GM21447 (cell line): Measurements from ENCODE around the gene DUSP12.
A peak's percentile ranks its signal among the peaks of the same experiment; 100 is the strongest.
"Not testable (repeated sequence)": the region's sequence is repeated elsewhere in the genome, so short reads cannot be mapped to it uniquely, and the experiment has no call there.

Experiments used
- ATAC-seq: cut with Tn5 transposase; IDR thresholded peaks from one replicate; pipeline ENCODE4 v1.9.1; 2021; ENCODE audit not compliant: unreplicated experiment

The DUSP12 gene

DNA sequence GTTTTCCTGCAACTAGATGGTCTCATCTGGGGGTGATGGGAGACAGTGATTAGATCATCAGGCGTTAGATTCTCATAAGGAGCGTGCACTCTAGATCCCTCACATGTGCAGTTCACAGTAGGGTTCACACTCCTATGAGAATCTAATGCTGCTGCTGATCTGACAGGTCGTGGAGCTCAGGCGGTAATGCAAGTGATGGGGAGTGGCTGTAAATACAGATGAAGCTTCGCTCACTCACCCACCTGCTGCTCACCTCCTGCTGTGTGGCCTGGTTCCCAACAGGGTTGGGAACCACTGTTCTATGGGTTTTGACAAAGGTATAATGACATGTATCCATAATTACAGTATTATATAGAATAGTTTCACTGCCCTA lies 20.1 kb downstream of the DUSP12 start:
- ATAC-seq, result not testable (repeated sequence)

GRCh38 chr1:161770250-161770649 lies 20.7 kb downstream of the DUSP12 start:
- ATAC-seq, result no peak

- no peak for ATAC-seq
Observed at GRCh38 chr1:161771161-161771560, 21.6 kb downstream of the DUSP12 start.

- no peak for ATAC-seq
Observed at GRCh38 chr1:161771973-161772372, 22.4 kb downstream of the DUSP12 start.

DNA sequence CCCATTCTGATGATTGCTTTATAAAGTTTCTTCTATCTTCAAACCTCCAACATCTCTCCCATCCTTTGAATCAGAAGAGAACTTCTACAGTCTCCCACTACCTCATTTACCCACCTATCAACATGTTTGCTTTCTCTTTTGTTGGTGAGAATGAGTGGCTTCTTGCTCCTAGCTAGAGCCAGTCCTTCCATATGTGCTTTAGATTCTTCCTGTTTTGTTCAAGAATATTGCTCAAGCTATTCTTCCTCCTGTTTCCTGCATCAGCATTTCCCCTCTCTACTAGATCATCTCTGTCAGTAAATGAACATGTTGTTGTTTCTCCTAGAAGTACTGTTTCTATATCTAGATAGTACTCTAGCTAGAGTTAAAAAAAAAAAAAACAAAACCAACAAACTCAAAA lies 22.8 kb downstream of the DUSP12 start:
- ATAC-seq, result no peak

- no peak for ATAC-seq
Observed at GRCh38 chr1:161773791-161774190, 24.2 kb downstream of the DUSP12 start.

- ATAC-seq, result no peak
Observed at GRCh38 chr1:161777261-161777660, 27.7 kb downstream of the DUSP12 start.

DNA sequence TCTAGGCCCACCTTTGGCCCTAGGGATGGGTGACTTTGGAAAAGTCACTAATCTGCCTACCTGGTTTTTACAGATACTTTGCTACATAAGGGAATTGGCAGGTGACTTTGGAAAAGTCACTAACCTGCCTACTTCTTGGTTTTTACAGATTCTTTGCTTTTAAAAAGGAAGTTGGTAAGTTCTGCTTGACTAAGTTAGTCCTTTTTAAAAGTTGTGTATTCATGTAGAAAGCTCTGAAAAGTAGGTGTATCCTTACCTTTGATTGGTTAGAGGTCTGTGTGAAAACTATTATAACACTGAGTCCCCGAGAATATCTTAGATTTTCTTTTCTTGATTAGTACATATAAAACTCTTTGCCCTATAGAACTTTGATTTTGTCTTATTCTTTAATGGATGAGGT lies 28.9 kb downstream of the DUSP12 start:
- ATAC-seq, result no peak

DNA sequence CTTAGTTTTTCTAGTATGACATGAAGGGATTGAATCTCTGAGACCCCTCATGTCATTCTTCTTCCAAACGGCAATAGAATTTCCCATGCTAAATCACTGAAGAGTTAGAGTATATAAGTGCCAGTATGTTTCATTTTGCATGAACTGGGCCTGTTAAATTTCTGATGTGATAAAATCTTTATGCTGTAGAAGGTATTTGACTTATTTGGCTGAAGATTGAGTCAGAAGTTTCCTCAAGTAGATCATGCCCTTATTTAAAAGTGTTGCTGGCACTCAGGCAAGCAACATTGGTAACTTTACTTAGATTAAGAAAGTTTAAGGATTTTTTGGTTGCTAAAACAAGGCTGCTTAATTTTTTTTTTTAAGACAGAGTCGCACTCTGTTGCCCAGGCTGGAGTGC lies 29.8 kb downstream of the DUSP12 start:
- no peak for ATAC-seq

DNA sequence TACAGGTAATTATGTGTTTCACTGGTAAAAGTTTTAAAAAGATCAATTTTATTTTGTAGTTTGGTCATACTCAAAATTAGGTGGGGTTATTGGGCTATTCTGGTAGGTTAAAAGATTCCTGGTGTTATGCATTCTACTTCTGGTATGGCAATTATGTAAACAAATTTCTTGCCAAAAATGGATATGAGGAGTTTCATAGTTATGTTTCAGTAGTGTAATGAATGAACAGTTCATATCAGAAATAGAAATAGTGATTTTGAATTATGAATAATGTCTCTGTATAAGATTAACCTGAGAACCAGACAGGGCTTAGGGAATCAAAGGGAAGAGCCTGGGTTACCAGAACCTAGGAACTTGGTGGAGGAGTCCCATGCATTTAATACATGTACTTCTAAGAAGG lies 32.4 kb downstream of the DUSP12 start:
- peak; percentile 53 for ATAC-seq

DNA sequence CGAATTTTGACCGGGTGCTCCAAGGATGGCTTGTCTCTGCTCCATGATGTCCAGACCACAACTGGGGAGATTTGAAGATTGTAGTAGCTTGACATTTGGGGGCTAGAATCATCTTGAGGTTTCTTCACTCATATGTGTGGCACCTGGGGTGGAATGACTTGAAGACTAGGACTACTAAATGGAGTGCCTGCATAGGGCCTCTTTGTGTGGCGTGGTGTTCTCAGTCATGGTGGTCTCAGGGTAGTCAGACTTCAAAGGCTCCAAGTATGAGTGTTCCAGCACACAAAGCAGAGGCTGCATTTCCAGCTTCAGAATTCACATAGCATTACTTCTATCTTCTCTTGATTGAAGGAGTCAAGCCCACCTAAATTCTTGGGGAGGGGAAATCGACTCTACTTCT lies 33.3 kb downstream of the DUSP12 start:
- ATAC-seq, result no peak

- no peak for ATAC-seq
Observed at GRCh38 chr1:161784968-161785367, 35.4 kb downstream of the DUSP12 start.

DNA sequence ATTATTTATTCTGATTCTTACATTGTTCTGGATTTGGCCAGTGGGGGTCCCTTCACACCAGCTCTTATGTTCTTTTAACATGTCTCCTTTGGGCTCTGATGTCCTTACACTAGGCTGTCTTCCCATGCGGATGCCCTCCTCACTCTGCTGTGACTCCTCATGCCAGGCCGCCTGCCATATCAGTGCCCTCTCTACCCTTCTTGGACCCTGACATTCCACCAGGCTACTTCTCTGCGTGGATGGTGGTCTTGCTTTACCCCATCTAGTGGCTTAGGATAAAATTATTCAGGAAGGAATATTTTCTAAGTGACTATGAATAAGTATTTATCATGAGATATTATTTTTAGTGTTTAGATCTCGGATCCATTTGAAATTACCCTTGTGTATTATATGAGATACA lies 37.8 kb downstream of the DUSP12 start:
- ATAC-seq, result no peak

DNA sequence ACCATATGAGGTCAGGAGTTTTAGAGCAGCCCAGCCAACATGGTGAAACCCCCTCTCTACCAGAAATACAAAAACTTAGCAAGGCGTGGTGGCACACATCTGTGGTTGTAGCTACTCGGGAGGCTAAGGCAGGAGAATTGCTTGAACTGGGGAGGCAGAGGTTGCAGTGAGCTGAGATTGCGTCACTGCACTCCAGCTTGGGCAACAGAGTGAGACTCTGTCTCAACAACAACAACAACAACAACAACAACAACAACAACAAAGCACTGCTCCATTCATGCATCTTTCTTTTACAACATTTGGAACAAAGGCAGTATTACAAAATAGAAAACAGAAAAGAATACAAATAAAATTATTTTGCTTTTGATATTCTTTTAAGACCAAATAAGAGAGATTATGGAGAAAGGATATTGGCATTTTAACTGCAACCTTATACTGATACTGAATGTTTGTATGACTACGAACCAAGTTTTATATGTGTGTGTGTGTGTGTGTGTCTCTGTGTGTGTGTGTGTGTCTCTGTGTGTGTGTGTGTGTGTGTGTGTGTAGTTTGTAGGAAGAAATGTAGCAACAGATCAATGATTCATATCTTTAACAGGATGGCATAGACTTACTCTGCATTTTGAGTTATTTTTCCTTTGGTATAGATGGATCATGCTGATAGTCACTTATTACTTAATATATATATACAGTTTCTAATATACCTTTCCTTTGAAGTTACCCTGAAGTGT lies 41.2 kb downstream of the DUSP12 start:
- ATAC-seq, result no peak

GRCh38 chr1:161791904-161792655 lies 42.5 kb downstream of the DUSP12 start:
- no peak for ATAC-seq

DNA sequence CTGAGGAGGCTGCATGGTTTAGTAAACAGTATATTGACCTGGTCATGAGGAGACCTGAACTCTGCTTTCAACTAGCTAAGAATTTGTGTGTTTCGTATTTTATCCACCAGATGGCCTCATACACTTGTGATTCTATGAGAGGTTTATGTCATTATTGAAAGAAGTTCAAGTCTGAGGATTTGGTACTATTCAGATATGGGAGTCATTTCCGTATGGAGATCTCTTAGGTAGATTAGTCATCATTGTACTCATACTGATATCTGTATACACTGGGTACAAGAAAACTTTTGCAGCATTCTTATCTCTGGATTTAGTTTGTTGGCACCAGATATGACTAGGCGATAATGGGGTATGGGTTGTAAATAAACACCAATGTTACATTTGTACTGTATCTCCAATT lies 43.2 kb downstream of the DUSP12 start:
- ATAC-seq, result peak; percentile 81

DNA sequence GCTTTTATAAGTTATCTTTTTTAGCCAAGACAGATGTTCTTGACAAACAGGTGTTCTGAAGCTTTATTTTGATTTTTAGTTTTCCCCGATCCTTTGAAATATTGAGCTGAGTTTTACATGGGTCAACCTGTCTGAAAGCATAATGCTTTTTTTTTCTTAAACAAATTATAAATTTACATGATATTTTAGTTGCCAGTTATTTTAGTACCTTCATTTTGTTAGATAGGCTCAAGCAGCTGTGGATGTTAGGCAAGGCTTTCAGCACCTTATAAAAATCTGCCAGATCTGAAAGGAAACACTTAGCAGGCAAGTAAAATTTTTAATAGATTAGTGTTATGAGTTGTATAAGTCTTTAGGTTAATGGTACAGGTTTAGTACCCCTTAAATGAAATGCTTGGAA lies 50.2 kb downstream of the DUSP12 start:
- ATAC-seq, result no peak

DNA sequence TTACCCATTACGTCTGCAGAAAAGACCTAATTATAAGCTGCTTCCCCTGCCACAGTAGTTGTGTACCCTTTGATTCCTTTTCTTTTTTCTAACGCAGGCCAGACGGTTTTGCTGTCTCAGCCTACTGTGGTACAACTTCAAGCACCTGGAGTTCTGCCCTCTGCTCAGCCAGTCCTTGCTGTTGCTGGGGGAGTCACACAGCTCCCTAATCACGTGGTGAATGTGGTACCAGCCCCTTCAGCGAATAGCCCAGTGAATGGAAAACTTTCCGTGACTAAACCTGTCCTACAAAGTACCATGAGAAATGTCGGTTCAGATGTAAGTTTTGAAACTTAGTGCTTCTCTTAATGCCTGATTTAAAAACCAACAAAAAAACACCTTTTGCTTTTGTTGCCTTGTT lies 52.4 kb downstream of the DUSP12 start:
- ATAC-seq, result no peak

GRCh38 chr1:161803181-161803580 lies 53.6 kb downstream of the DUSP12 start:
- ATAC-seq, result no peak

DNA sequence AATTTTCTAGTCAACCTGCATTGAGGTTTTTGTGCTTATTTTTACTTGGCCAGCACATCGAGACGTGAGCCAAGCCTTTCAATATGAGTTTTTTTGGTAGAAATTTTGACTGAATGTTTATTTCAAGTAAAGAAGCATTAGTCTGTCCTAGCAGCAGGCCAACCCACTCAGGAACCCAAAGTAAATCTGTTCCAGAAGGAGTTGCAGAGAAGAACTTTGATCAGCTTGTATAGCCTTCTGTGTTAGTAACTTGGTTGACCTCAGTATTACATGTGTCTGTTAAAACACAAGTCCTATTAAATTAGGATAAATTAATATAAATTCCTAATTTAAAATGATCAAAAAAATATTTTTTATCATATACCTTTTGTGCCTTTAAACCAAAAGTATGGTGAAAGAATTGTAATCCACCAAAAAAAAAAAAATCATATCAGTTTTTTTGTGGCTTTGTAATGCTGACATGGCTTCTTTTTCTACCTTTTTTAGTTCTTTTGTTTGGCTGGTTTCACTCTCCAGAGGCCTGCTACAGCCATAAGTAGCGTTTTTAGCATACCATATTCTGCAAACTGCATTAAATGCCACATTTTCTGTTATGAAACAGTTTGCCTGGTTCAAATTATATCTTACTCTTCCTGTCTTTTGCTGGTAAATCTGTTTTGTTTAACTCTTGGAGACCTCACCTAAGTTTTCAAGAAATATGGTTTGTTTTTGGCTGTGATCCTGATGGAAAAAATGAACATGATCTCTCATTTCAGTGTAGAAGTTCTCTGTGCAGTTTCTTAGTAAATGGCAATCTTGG lies 56.0 kb downstream of the DUSP12 start:
- ATAC-seq, result no peak
